Adrenal gland (tissue), 12 donors: ENCODE measurements around the gene FNBP1L. TPM values are rescaled to one million over a fixed set of nuclear protein-coding genes. Genes with fewer than 3 reads are reported as not detected.

Experiments used
- DNase-seq, 7 donors: peaks; one replicate each; pipeline ENCODE4 v3.0.0-alpha.2; 2019 to 2020
- H3K27ac ChIP-seq, 5 donors: fragments of 200-600 bp; sonication (generic) in 4 of 5; 1 replicate in 3 of 5; 2 replicates in 2 of 5; pipeline versions ENCODE4 v1.5.1 to v1.8.0; 2016 to 2020; ENCODE audit warnings: mild to moderate bottlenecking in 1 of 5
- H3K27me3 ChIP-seq: fragments of 200-600 bp; 2 replicates; pipeline ENCODE4 v1.8.0; 2021
- H3K36me3 ChIP-seq, 2 donors: fragments of 200-600 bp; replicated peaks in 1 of 2; 1 replicate in 1 of 2; 2 replicates in 1 of 2; pipeline versions ENCODE4 v1.5.1 to v1.8.0; 2018 to 2022
- H3K4me1 ChIP-seq, 2 donors: fragments of 200-600 bp; replicated peaks in 1 of 2; 1 replicate in 1 of 2; 2 replicates in 1 of 2; pipeline versions ENCODE4 v1.5.1 to v1.8.0; 2018 to 2021
- H3K4me3 ChIP-seq, 4 donors: fragments of 200-600 bp; sonication (generic) in 3 of 4; one replicate each; pipeline ENCODE4 v1.5.1; 2016 to 2018
- H3K9me3 ChIP-seq, 3 donors: fragments of 200-600 bp; sonication (generic) in 1 of 3; replicated peaks in 1 of 3; 1 replicate in 2 of 3; 2 replicates in 1 of 3; pipeline versions ENCODE4 v1.5.1 to v1.8.0; 2016 to 2021
- CTCF ChIP-seq, 6 experiments: fragments of 450-650 bp in 4 of 6; fragments of 200-600 bp in 2 of 6; sonication (generic) in 1 of 6; IDR thresholded peaks; 1 replicate in 5 of 6; 2 replicates in 1 of 6; pipeline versions ENCODE4 v1.5.1 to v1.8.0; 2016 to 2021; ENCODE audit warnings: antibody characterized with exemption in 6 of 6, mild to moderate bottlenecking in 2 of 6, moderate library complexity in 1 of 6
- POLR2A ChIP-seq, 2 donors: fragments of 450-650 bp; IDR thresholded peaks; one replicate each; pipeline ENCODE4 v1.6.1; 2017; ENCODE audit warnings: antibody characterized with exemption in 2 of 2, mild to moderate bottlenecking in 2 of 2, moderate library complexity in 1 of 2
- WGBS, 4 donors: extraction: QIAGEN DNeasy Blood & Tissue Kit in 2 of 4; methylation state at CpG; one replicate each; pipeline versions ENCODE4 v1.1.5 to v1.1.7; 2013 to 2017; 5-methylcytosine and 5-hydroxymethylcytosine counted together
- intact Hi-C, 2 donors: fragments of 100-400 bp; cut with DNase I; formaldehyde crosslinking; loops; one replicate each; pipeline versions ENCODE4 v1.14.1 to v1.15.0; 2022 to 2023
- polyA plus RNA-seq, 3 donors: library from polyadenylated mRNA; stranded (reverse); fragments of 200-250 nt in 2 of 3; fragments of 350-450 nt in 1 of 3; fragmentation: Illumina TruSeq in 1 of 3; extraction: RNeasy Lipid Tissue Mini Kit (QIAGEN cat#74804) in 1 of 3; gene quantifications; one replicate each; pipeline ENCODE4 v1.2.3, GENCODE V29; 2013 to 2014
- total RNA-seq, 9 donors: library from RNA; depleted of rRNA in 4 of 9; stranded (reverse); fragments of >200 nt in 4 of 9; fragments of 120-200 nt in 1 of 9; fragmentation: NEBNext Ultra II Directional in 1 of 9; extraction: Animal tissue kit (Norgen Biotek cat#: 25700) in 1 of 9; gene quantifications; one replicate each; pipeline versions ENCODE4 v1.1.0 to v1.2.4, GENCODE V29; 2013 to 2023
- donor health status: healthy with polysubstance abuse.
- donor health status: Bipolar disorder and iron deficiency.
- donor health status: DM: yes; HTN: yes; CAD: no.
- donor health status: DM: no; HTN: no; CAD: no.
- donor health status: DM: no; HTN: no; CAD: no.
- donor health status: DM: yes; HTN: yes; CAD: no.

The FNBP1L gene
- total and polyA plus RNA-seq, 12 donors = 6.1 to 21.4 (median 14.3) TPM

- DNase-seq = peak in 2 of 7 donors; percentile 14 to 47
- peak overlapping the region in 2 of 5 donors; percentile 78 to 84 for H3K27ac ChIP-seq
- no peak overlapping the region for H3K4me3 ChIP-seq
- H3K27me3 ChIP-seq = no peaks in the 10 kb centered on the region
- WGBS, 4 donors = 68 to 83% (median 75%) methylated on average over 4 of the region's 4 CpGs
- no peaks in the 10 kb centered on the region for H3K9me3 ChIP-seq
- H3K36me3 ChIP-seq = peaks cover 0 to 49% of the 10 kb centered on the region in 2 donors
- peaks cover 4 to 12% of the 10 kb centered on the region in 2 donors for H3K4me1 ChIP-seq
- TF ChIP-seq CTCF (IDR thresholded peaks at IDR 0.05) (no peak), POLR2A (IDR thresholded peaks at IDR 0.05) (no peak)
- intact Hi-C loops = no loop called here
These were observed 117.7 kb downstream of the FNBP1L start for GRCh38 chr1:93565496-93566206.

GRCh38 chr1:93566227-93566626 lies 118.3 kb downstream of the FNBP1L start:
- no peak for TF ChIP-seq POLR2A (IDR thresholded peaks at IDR 0.05)
- no peak for TF ChIP-seq CTCF (IDR thresholded peaks at IDR 0.05)
- 79 to 90% (median 82%) methylated on average over 10 of the region's 10 CpGs for WGBS, 4 donors
- DNase-seq = peak in 1 of 7 donors; percentile 22
- Histone ChIP-seq H3K36me3 (peaks cover 0 to 53% of the 10 kb centered on the region in 2 donors), H3K27me3 (no peaks in the 10 kb centered on the region), H3K27ac (peak overlapping the region in 2 of 5 donors; percentile 78 to 84), H3K4me1 (peaks cover 4 to 12% of the 10 kb centered on the region in 2 donors), H3K9me3 (no peaks in the 10 kb centered on the region), H3K4me3 (no peak overlapping the region)
- intact Hi-C loops = no loop called here

GRCh38 chr1:93567255-93567918 lies 119.5 kb downstream of the FNBP1L start:
- H3K27me3 ChIP-seq = no peaks in the 10 kb centered on the region
- intact Hi-C loops = no loop called here
- TF ChIP-seq CTCF (IDR thresholded peaks at IDR 0.05) = no peak
- TF ChIP-seq POLR2A (IDR thresholded peaks at IDR 0.05) = peak in 1 of 2 donors; percentile 65
- H3K36me3 ChIP-seq = peaks cover 0 to 47% of the 10 kb centered on the region in 2 donors
- 71 to 80% (median 74%) methylated on average over 14 to 15 of the region's 15 CpGs for WGBS, 4 donors
- peak overlapping the region; percentile 4 to 84 (median 66) for H3K27ac ChIP-seq
- no peak overlapping the region for H3K4me3 ChIP-seq
- peaks cover 4 to 12% of the 10 kb centered on the region in 2 donors for H3K4me1 ChIP-seq
- DNase-seq = peak; percentile 68 to 91 (median 89)
- H3K9me3 ChIP-seq = no peaks in the 10 kb centered on the region

GRCh38 chr1:93569489-93569888 lies 121.6 kb downstream of the FNBP1L start:
- H3K4me1 ChIP-seq = peaks cover 4 to 17% of the 10 kb centered on the region in 2 donors
- H3K27me3 ChIP-seq = no peaks in the 10 kb centered on the region
- H3K36me3 ChIP-seq = peaks cover 0 to 51% of the 10 kb centered on the region in 2 donors
- DNase-seq = no peak
- no peak overlapping the region for H3K4me3 ChIP-seq
- peak overlapping the region in 1 of 5 donors; percentile 84 for H3K27ac ChIP-seq
- intact Hi-C loops = no loop called here
- H3K9me3 ChIP-seq = no peaks in the 10 kb centered on the region
- TF ChIP-seq CTCF (IDR thresholded peaks at IDR 0.05) (no peak), POLR2A (IDR thresholded peaks at IDR 0.05) (no peak)
- WGBS, 4 donors = 91 to 100% (median 94%) methylated on average over 2 of the region's 2 CpGs
